Muscle of back (tissue), 11 donors: ENCODE data around the gene COX5B. TPM values are rescaled to one million over a fixed set of nuclear protein-coding genes. Genes with fewer than 3 reads are reported as not detected.
"Not testable (repeated sequence)": the region's sequence is repeated elsewhere in the genome, so short reads cannot be mapped to it uniquely, and the experiment has no call there.

Experiments used
- DNase-seq, 3 donors: peaks; one replicate each; pipeline versions ENCODE4 v3.0.0 to v3.0.0-alpha.2; 2013
- polyA plus RNA-seq, 10 donors: library from polyadenylated mRNA; unstranded; fragments of 120-200 nt; gene quantifications; one replicate each; pipeline ENCODE4 v1.2.1, GENCODE V29; 2013; ENCODE audit not compliant: insufficient read length in 10 of 10

COX5B gene
- polyA plus RNA-seq, 10 donors: 143 to 200 (median 176) TPM

DNA sequence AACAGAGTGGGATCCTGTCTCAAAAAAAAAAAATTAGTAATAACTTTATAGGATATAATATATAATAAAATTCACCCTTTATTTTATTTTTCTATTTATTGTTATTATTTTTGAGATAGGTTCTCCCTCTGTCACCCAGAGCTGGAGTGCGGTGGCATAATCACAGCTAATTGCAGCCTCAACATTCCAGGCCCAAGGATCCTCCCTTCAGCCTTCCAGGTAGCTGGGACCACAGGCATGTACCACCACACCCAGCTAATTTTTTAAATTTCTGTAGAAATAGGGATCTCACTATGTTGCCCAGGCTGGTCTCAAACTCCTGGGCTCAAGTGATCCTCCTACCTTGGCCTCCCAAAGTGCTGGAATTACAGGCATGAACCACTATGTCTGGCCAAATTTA, 24.6 kb downstream of the COX5B start:
- DNase-seq: no peak

DNA sequence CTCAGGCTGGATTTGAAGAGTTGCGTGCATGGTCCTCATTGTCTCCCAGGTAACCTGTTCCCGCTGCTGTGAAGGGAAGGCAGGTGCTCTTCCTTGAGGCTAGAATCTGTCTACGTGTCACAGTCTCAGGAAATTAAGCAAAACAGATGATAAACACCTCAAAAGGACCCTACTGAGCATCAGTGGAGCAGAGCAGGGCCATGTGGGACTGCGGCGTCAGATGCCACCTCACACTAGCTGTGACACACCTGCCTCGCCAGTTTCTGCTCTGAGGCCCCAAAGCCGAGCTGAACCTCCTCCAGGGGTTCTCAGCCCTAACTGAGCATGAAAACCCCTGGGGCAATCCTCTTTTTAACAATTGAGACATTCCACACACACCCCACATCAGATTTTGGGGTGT, 25.7 kb downstream of the COX5B start:
- DNase-seq: no peak

DNA sequence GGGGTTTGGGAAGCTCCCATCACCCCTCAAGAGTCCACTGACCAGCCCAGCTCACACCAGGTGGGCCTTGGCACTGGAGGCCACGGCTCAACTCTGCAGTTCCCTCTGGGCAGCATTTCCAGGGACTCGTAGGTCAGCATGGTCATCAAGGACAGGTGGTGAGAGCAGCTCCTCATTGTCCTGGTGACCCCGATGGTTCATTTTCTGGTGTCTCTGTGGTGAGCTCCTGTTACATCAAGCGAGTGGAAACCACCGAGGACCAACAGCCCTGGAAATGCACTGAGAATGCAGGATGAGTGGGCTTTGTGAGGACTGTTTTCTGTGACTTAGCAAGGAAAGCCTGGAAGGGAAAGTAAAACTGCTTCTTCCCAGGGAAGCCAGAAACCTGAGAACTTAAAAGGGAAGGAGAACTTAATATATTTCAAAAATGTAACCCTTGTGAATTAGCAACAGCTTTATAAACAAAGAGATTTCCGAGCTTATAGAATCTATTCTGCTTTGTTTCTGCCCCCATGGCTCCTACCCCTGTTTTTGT, 26.8 kb downstream of the COX5B start:
- not testable (repeated sequence) for DNase-seq

DNA sequence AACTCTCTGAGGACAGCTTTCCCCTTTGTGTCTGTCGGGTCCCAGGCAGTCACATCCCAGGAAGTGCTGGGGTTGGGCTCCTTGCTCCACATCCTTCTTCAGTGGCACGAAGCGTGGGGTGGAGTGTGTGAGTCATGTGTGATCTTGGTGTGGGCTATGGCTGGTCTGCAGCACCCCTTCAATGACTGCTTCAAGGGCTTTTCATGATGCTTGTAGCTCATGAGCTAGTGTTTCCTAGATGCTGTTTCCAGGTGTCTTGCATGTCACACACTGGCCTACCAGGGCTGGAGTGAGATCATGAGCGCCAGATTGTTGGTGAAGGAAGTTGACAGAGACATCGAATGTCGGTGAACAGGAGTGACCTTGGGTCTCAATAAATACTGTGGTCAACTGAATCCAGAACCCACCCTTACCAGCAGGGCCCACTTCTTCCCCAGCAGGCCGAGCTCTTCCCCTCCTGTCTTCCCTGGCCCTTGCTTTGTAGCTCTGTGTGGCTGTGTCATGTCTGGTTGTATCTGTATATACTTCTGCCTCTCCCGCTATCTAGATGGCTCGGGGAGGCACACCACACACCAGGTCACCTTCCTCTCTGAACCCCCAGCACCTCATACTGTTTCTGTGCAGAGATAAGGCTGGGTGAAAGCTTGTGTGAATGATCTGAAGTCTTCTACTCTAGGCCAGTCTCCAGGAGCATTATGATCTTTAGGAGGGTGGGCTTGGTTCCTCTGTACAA, 27.5 kb downstream of the COX5B start:
- DNase-seq: no peak

DNA sequence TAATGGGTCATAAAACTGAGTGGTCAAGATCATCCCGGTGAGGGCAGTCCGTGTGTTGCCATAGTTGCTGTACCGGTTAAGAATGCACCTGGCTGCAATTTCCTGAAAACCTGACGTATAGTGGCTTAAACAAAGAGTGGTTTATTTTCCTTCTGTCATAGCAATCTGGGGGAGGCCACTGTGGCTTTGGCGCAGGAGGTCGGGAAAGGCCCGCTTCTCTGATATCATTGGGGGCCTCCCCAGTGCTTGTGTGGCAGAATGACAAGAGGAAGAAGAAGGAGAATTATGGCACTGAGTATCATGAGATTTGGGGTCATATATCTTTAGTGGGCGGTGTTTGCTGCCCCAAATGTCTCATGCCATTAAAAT, 28.0 kb downstream of the COX5B start:
- no peak for DNase-seq

DNA sequence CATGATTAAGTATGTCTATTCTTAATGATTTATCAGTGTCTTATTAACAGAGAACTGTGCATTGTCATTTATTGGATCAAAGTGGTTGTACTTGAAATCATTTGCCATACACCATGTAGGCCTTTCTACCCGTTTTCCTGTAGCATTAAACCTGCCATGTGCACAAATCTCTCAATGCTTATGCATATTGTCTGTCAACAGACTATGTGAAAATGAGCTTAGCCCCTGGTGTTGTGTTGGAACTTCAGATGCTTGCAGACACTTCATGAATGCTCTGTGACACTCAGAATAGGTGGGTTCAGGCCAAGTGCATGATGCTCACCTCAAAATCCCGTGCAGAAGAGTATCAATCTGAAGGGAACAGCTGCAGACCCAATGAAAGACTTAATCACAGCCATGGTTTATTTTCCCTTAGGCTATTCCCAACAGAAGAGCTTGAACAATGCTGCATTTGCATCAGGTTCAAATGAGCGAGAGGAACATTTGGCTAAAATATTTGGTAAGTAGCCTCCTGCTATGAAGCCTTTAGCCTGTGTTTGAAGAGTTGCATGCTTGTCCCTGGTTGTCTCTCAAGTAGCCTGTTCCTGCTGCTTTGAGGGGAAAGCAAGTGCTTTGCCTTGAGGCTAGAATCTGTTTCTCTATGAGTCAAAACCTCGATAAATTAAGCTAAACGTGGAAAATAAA, 29.7 kb downstream of the COX5B start:
- DNase-seq: no peak

DNA sequence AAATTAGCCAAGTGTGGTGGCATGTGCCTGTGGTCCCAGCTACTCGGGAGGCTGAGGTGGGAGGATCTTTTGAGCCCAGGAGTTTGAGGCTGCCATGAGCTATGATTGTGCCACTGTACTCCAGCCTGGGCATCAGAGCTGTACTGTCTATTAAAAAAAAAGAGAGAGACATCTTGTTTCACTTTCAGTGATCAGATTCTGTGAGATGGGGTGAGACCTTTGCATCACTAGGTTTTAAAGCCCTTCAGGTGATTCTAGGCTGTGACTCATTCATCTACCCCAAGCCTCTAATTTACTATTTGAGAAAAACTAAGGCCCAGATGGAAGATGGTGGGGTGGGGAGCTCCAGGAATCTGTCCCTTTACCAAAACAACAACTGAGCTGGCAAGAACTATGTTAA, 30.8 kb downstream of the COX5B start:
- no peak for DNase-seq

DNA sequence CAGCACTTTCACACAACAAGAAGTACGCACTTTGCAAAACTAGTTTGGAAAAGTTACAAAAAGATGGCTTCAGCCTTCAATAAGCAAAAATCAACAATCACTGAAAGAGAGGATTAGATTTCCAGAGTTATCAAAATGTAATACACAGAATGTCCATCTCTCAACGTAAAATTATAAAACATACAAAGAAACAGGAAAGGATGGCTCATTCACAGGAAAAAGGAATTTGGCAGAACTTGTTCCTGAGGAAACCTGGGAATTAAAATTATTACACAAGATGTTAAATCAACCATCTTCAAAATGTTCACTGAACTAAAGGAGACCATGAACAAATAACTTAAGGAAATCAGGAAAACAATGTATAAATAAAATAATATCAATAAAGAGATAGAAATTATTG, 31.6 kb downstream of the COX5B start:
- DNase-seq: no peak

DNA sequence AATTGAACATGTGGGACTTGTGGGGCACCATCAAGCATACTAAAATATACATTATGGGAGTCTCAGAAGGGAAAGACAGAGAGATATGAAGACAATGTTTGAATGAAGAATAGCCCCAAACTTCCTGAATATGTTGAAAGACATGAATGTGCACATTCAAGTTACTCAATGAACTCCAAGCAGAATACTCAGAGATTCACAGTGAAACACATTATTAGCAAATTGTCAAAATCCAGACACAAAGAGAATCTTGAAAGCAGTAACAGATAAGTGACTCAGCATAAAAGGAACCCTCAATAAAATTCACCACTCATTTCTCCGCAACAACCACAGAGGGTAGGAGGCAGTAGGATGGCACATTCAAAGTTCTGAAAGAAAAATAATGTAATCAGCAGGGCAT, 32.4 kb downstream of the COX5B start:
- DNase-seq: no peak

DNA sequence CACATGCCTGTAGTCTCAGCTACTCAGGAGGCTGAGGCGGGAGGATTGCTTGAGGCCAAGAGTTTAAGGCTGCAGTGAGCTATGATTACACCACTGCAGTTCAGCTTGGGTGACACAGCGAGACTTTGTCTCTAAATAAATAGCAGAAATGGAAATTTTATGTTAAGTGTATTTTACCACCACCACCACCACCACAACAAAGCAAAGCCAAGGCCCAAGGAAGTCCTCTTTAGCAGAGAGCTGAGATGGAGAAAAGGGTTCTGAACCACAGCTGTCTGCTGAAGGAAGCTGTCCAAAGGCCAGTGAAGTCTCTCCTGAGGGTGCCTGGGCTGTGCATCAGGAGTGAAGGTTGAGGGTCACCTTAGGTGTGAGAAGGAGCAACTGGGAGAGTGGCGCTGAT, 41.4 kb downstream of the COX5B start:
- not testable (repeated sequence) for DNase-seq

DNA sequence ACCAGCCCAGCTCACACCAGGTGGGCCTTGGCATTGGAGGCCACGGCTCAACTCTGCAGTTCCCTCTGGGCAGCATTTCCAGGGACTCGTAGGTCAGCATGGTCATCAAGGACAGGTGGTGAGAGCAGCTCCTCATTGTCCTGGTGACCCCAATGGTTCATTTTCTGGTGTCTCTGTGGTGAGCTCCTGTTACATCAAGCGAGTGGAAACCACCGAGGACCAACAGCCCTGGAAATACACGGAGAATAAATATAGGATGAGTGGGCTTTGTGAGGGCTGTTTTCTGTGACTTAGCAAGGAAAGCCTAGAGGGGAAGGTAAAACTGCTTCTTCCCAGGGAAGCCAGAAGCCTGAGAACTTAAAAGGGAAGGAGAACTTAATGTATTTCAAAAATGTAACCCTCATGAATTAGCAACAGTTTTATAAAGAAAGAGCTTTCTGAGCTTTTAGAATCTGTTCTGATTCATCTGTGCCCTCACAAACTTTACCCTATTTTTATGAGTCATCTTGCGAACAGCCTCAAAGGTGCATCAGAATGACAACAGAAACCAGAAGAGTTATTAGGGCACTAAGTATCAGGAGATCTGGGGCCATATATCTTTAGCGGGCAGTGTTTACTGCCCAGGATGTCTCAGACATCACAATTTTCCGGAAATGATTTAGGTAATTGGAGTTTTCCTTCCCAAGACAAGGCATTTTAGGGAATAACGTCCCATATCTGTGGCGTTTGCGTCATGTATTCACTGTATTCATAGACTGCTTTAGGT, 42.4 kb downstream of the COX5B start:
- DNase-seq: no peak

DNA sequence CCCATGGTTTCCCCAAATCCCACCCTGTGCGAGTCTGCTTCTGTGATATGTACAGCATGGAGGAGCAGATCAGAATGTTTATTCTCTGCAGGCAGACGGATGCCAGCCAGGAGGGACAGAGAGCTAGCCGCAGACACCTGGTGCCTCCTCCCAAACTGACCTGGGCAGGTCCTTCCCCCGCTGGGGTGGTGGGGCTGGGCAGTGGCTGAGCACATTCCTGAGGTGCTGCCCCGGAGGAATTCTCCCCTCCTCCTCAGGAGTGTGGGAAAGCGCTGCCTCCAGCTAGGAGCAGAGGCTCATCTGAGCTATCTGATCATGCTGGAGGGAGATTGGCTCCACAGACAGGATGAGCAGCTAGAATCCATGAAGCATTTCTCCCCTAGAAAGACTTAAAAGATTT, 45.3 kb downstream of the COX5B start:
- DNase-seq: no peak

DNA sequence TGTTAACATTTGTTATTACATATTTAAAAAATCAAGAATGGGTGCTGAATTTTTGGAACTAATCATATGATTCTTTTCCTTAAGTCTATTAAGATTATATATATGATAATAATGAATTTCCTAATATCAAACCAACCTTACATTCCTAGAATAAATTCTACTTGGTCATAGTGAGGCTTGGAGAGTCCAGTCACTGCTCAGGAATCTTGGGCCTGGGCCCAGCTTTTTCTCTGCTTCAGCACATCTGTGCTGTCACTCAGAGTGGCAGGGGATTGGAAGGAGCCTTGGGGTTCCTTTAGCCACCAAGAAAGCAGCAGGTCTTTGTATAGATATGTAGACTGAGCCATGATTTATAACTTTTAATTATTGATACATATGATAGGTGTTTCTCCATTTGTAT, 47.6 kb downstream of the COX5B start:
- DNase-seq: no peak

DNA sequence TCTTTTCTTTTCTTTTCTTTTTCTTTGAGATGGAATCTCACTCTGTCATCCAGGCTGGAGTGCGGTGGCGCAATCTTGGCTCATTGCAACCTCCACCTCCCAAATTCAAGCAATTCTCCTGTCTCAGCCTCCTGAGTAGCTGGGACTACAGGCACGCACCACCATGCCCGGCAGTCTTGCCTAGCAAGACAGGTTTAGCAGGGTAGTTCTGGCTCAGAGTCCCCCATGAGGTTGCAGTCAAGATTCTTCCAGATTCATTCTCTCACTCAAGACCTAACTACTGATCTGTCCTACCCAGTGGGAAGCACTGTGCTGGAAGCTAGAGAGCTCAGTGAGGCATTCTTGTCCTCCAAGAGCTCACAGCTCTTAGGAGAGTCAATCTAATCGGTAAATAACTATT, 49.9 kb downstream of the COX5B start:
- no peak for DNase-seq

DNA sequence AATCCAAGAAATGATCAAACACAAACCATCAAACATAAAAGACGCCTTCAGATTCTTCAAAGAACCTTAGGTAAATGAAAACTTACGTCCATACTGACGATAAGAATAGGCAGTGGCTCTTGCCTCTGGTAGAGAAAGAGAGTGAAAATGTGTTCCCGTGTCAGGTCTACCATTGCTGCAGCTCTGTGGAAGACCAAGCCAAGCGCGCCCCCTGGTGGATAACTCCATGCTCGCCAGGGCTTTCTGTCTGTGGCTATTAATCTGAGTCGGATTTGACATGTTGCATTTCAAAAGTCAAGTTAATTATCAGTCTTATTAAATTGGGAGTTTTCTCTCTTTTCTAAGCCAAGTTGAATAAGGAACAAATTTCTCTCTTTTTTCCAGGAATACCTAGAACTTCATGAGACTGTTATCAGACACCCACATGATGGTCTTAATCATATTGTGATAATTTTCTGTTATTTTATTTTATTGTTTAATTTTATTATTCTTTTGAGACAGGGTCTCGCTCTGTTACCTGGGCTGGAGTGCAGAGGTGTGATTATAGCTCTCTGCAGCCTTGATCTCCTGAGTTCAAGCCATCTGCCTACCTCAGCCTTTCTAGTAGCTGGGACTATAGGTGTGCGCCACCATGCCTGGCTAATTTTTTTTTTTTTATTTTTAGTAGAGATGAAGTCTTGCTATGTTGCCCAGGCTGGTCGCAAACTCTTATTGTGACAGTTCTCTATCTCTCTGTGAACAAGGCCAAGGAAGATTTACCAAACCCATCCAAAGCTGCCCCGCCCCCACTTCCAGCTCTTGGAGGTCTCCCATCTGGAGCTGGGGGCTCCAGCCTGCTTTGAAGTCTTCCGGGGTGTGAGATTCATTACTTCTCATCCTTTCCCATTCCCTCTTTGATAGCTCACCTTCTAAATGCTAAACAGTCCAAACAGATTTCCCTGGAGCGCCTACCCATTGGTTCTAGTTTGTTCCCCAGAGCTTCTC, 51.7 kb downstream of the COX5B start:
- DNase-seq: peak; percentile 76 to 88 (median 88)

Other genes starting within 250 kb of the COX5B start
- 10 to 100 TPM in 9 of 10 donors, 1 to 10 TPM in 1; 8.8 to 30.5 (median 15.1) TPM for gene ANKRD36B, start 56.2 kb upstream of the COX5B start, polyA plus RNA-seq
- gene ACTR1B, start 18.0 kb downstream of the COX5B start, polyA plus RNA-seq: 10 to 100 TPM; 40.3 to 50.0 (median 45.4) TPM
- gene C2orf92, start 23.7 kb downstream of the COX5B start, polyA plus RNA-seq: 10 to 100 TPM in 7 of 10 donors, 1 to 10 TPM in 3; 6.9 to 28.4 (median 13.6) TPM
- 10 to 100 TPM in 1 of 10 donors, 1 to 10 TPM in 9; 1.6 to 12.4 (median 3.0) TPM for gene ZAP70, start 67.5 kb downstream of the COX5B start, polyA plus RNA-seq